ENCODE data around the gene ANGPTL8.

ANGPTL8 gene

DNA sequence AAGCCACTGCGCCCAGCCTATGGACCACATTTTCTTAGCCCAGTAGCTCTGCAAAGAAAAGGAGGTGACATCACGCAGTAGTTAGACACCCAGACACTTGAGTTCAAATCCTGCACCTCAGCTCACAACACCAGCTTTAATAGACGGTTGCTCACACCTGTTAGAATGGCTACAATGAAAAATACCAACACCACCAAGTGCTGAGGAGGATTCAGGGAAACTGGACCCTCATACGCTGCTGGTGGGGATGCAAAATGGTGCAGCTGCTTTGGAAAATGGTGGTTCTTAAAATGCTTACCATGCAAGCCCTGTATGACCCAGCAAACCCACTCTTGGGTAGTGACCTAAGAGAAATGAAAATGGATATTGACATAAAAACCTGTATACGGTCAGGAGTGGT lies 34.6 kb downstream of the ANGPTL8 start:
- Mint-ChIP-seq H3K4me3 (no peak overlapping the region), H3K27ac (no peak overlapping the region), H3K36me3 (ENCODE audit: low read depth) (peaks cover 2% of the 10 kb centered on the region), H3K9me3 (peaks cover 3% of the 10 kb centered on the region), H3K4me1 (ENCODE audit: low read depth) (peaks cover 2% of the 10 kb centered on the region), H3K27me3 (ENCODE audit: low read depth) (peaks cover 54% of the 10 kb centered on the region)

DNA sequence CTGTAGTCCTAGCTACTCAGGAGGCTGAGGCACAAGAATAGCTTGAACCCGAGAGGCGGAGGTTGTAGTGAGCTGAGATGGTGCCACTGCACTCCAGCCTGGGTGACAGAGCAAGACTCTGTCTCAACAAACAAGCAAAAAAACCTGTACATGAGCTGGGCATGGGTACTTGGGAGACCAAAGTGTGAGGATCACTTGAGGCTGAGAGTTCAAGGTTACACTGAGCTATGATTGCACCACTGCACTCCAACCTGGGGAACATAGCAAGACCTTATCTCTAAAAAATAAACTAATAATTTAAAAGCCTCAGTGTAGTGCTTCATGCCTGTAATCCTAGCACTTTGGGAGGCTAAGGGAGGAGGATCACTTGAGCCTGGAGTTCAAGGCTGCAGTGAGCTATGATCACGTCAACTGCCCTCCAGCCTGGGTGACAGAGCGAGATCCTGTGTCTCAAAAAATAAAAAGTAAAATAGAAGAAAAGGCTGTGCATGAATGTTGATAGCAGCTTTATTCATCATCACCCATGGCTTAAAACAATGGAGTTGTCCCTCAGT lies 35.2 kb downstream of the ANGPTL8 start:
- H3K4me1 Mint-ChIP-seq (ENCODE audit: low read depth) = peaks cover 4% of the 10 kb centered on the region
- no peak overlapping the region for H3K4me3 Mint-ChIP-seq

DNA sequence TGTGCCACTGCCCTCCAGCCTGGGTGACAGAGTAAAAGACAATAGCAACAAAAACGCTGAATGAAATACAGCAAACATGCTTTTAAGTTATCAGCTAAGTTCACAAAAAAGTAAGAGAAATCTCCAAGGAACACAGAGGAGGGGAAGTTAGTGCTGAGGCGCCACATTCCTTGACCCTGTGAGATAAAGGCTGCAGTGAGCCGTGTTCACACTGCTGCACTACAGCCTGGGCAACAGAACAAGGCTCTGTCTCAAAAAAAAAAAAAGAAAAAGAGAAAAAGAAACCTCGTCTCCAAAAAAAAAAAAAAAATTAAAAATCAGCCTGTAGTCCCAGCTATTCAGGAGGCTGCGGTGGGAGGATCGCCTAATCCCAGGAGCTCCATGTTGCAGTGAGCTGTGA lies 39.3 kb downstream of the ANGPTL8 start:
- Mint-ChIP-seq H3K36me3 (ENCODE audit: low read depth) (peaks cover 5% of the 10 kb centered on the region), H3K9me3 (peaks cover 7% of the 10 kb centered on the region), H3K4me1 (ENCODE audit: low read depth) (peaks cover 13% of the 10 kb centered on the region), H3K27me3 (ENCODE audit: low read depth) (peaks cover 60% of the 10 kb centered on the region), H3K27ac (no peak overlapping the region), H3K4me3 (no peak overlapping the region)

More for the DNA sequence above, 35.2 kb downstream of the ANGPTL8 start:
- Mint-ChIP-seq H3K27me3 (ENCODE audit: low read depth) (peaks cover 50% of the 10 kb centered on the region), H3K27ac (no peak overlapping the region), H3K9me3 (peaks cover 5% of the 10 kb centered on the region), H3K36me3 (ENCODE audit: low read depth) (peaks cover 2% of the 10 kb centered on the region)

DNA sequence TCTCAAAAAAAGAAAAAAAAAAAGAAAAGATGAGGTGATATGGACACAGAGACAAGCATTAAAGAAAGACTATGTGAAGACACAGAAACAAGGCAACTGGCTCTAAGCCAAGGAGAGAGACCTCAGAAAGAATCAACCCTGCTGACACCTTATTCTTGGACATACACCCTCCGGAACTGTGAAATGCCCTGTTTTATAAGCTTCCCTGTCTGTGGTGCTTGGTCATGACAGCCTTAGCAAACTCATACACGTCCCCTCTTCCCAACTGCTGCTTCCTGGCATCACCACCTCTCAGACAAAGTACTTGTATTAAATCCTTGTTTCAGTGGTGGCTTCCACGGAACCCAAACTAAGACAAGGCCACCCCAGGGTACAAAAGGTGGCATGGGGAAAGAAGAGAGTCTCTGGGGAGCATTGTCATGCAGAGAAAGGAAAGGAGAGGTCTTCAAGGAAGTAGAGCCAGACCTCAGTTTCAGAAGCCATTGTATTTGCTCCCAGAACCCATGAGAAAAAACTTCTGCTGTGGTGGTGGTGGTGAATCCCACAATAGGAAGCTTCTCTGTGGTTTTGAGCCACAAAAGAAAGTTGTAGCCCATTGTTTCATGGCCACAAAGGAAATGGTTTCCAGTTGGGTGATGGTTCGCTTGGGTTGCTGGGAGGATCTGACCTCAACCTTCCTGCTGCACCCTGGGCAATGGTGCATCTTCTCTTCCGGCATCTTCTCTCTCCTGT lies 40.3 kb downstream of the ANGPTL8 start:
- peaks cover 60% of the 10 kb centered on the region for H3K27me3 Mint-ChIP-seq (ENCODE audit: low read depth)
- H3K9me3 Mint-ChIP-seq = peaks cover 7% of the 10 kb centered on the region
- H3K27ac Mint-ChIP-seq = peak overlapping the region; percentile 75
- peaks cover 13% of the 10 kb centered on the region for H3K4me1 Mint-ChIP-seq (ENCODE audit: low read depth)
- peaks cover 5% of the 10 kb centered on the region for H3K36me3 Mint-ChIP-seq (ENCODE audit: low read depth)
- peak overlapping the region; percentile 35 for H3K4me3 Mint-ChIP-seq

DNA sequence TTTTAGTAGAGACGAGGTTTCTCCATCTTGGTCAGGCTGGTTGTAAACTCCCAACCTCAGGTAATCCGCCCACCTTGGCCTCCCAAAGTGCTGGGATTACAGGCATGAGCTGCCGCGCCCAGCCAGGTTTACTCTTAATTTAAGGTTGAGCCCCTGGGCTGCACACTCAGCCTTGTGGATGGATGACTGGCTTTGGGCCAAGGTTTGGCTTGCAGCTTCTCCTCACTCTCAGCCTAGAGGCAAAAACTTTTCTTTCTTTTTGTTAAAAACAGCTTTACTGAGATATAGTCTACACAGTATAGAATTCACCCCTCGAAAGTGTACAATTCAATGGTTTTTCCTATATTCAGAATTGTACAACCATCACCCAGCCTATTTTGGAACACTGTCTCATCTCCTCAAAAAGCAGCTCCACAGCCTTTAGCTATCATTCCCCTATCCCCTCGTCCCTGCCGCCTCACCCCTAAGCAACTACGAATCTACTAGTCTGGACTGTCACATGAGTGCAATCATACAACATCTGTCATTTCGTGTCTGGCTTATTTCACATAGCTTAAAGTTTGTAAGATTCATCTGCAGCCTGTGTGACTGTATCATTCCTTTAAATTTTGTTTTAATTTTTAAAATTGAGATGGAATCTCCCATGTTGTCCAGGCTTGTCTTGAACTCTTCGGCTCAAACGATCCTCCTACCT lies 42.1 kb downstream of the ANGPTL8 start:
- no peak overlapping the region for H3K4me3 Mint-ChIP-seq
- peaks cover 66% of the 10 kb centered on the region for H3K27me3 Mint-ChIP-seq (ENCODE audit: low read depth)
- no peak overlapping the region for H3K27ac Mint-ChIP-seq
- H3K36me3 Mint-ChIP-seq (ENCODE audit: low read depth) = peaks cover 5% of the 10 kb centered on the region
- peaks cover 13% of the 10 kb centered on the region for H3K4me1 Mint-ChIP-seq (ENCODE audit: low read depth)
- H3K9me3 Mint-ChIP-seq = peaks cover 7% of the 10 kb centered on the region

DNA sequence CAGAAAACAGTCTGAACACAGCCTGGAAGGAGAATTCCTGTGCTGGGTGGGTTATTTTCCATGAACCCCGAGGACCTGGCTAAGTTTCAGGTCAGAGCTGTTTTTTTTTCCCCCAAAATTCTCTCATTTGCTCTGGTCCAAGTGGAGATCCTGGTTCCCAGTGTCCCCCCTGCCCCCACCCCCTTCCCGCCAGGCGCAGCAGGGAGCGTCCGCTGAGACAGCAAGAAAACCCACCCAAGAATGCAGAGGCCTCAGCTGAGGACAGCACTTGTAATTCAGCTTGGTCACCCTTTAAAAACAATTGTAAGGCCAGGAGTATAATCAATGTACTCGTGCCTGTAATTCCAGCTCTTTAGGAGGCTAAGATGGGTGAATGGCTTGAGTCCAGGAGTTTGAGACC lies 45.1 kb downstream of the ANGPTL8 start:
- no peak overlapping the region for H3K4me3 Mint-ChIP-seq
- H3K9me3 Mint-ChIP-seq = peaks cover 3% of the 10 kb centered on the region
- peaks cover 10% of the 10 kb centered on the region for H3K4me1 Mint-ChIP-seq (ENCODE audit: low read depth)
- no peak overlapping the region for H3K27ac Mint-ChIP-seq
- peaks cover 2% of the 10 kb centered on the region for H3K36me3 Mint-ChIP-seq (ENCODE audit: low read depth)
- H3K27me3 Mint-ChIP-seq (ENCODE audit: low read depth) = peaks cover 67% of the 10 kb centered on the region

DNA sequence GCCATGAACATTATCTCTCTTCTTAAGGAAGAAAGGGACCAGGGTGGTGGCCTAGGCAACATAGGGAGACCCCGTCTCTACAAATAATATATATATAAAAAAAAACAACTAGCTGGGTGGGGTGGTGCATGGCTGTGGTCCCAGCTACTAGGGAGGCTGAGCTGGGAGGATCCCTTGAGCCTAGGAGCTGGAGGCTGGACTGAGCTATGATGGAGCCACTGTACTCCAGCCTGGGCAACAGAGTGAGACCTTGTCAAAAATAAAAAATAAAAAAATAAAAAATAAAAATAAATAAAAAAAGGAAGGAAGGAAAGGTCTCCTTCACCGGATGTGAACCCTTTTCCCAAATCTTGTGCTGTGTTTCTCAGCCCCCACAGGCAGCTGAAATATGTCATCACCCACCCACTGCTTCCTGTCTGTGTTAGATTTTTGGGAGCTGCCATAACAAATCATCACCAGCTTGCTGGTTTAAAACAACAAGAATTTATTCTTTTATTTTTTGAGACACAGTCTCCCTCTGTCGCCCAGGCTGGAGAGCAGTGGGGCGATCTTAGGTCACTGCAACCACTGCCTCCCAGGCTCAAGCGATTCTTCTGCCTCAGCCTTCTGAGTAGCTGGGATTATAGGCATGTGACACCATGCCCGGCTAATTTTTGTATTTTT lies 47.0 kb downstream of the ANGPTL8 start:
- peaks cover 2% of the 10 kb centered on the region for H3K36me3 Mint-ChIP-seq (ENCODE audit: low read depth)
- H3K9me3 Mint-ChIP-seq = no peaks in the 10 kb centered on the region
- no peak overlapping the region for H3K4me3 Mint-ChIP-seq
- H3K27me3 Mint-ChIP-seq (ENCODE audit: low read depth) = peaks cover 70% of the 10 kb centered on the region
- H3K27ac Mint-ChIP-seq = no peak overlapping the region
- peaks cover 2% of the 10 kb centered on the region for H3K4me1 Mint-ChIP-seq (ENCODE audit: low read depth)

DNA sequence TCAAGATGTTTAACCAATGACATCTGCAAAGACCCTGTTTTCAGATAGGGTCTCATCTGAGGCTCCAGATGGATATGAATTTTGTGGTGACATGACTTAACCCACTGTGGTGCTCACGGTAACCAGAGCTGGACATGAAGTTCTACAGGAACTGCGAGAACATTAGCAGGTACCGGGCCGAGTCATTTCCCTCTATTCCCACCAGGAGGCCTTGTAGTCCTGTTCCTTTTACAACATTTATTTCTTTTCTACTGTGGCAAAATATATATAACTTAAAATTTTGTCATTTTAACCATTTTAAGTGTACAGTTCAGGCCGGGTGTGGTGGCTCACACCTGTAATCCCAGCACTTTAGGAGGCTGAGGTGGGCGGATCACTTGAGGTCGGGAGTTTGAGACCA lies 48.9 kb downstream of the ANGPTL8 start:
- peaks cover 63% of the 10 kb centered on the region for H3K27me3 Mint-ChIP-seq (ENCODE audit: low read depth)
- H3K27ac Mint-ChIP-seq = no peak overlapping the region
- H3K36me3 Mint-ChIP-seq (ENCODE audit: low read depth) = no peaks in the 10 kb centered on the region
- no peaks in the 10 kb centered on the region for H3K9me3 Mint-ChIP-seq
- no peak overlapping the region for H3K4me3 Mint-ChIP-seq
- no peaks in the 10 kb centered on the region for H3K4me1 Mint-ChIP-seq (ENCODE audit: low read depth)

DNA sequence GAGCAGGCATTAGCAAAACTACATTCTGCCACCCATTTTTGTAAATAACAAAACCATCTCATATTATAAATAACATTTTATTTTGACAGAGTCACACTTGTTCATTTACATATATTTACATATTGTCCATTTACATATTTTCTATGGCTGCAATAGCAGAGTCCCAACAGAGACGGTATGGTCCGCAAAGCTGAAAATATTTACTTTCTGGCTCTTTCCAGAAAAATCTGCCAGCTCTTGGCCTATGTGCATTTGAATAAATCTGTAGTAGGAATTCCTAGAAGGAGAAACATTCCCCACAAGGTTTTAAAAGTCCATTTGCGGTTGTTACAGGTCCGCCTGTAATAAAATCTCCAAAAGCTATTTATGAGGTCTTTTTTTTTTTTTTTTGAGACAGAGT lies 50.8 kb downstream of the ANGPTL8 start:
- Mint-ChIP-seq H3K9me3 (no peaks in the 10 kb centered on the region), H3K27me3 (ENCODE audit: low read depth) (peaks cover 66% of the 10 kb centered on the region), H3K4me3 (no peak overlapping the region), H3K27ac (no peak overlapping the region), H3K4me1 (ENCODE audit: low read depth) (peaks cover 5% of the 10 kb centered on the region), H3K36me3 (ENCODE audit: low read depth) (no peaks in the 10 kb centered on the region)

DNA sequence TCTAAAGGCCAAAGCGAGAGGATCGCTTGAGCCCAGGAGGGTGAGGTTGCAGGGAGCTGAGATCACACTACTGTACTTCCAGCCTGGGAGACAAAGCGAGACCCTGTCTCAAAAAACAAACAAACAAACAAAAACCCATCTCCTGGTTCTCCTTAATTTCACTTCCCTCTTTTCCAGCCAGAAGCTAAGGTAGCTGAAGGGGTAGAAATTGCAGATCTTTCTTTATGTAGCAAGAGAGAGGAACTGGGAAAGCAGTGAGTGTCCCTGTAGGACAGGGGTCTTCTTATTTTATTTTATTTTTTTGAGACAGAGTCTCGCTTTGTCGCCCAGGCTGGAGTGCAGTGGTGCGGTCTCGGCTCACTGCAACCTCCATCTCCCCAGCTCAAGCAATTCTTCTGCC lies 52.0 kb downstream of the ANGPTL8 start:
- Mint-ChIP-seq H3K4me1 (ENCODE audit: low read depth) (peaks cover 5% of the 10 kb centered on the region), H3K36me3 (ENCODE audit: low read depth) (no peaks in the 10 kb centered on the region), H3K27ac (no peak overlapping the region), H3K9me3 (no peaks in the 10 kb centered on the region), H3K27me3 (ENCODE audit: low read depth) (peaks cover 65% of the 10 kb centered on the region), H3K4me3 (no peak overlapping the region)

Data from T-helper 1 cell treated with Interleukin-12 subunit alpha and Interleukin-12 subunit beta and Interleukin-4 antibody, amounts not matched to agents 30 μg/mL and 1 μg/mL, for 36 hours (primary cell).